Raji (cell line): ENCODE results near the gene DLK2.

Experiments
- POLR2A ChIP-seq: IDR thresholded peaks from 2 replicates; pipeline ENCODE4 v1.6.1; 2011; ENCODE audit warnings: low read depth, low read length, control low read depth; ENCODE audit not compliant: insufficient read depth

The DLK2 gene, protein sequence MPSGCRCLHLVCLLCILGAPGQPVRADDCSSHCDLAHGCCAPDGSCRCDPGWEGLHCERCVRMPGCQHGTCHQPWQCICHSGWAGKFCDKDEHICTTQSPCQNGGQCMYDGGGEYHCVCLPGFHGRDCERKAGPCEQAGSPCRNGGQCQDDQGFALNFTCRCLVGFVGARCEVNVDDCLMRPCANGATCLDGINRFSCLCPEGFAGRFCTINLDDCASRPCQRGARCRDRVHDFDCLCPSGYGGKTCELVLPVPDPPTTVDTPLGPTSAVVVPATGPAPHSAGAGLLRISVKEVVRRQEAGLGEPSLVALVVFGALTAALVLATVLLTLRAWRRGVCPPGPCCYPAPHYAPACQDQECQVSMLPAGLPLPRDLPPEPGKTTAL

DNA sequence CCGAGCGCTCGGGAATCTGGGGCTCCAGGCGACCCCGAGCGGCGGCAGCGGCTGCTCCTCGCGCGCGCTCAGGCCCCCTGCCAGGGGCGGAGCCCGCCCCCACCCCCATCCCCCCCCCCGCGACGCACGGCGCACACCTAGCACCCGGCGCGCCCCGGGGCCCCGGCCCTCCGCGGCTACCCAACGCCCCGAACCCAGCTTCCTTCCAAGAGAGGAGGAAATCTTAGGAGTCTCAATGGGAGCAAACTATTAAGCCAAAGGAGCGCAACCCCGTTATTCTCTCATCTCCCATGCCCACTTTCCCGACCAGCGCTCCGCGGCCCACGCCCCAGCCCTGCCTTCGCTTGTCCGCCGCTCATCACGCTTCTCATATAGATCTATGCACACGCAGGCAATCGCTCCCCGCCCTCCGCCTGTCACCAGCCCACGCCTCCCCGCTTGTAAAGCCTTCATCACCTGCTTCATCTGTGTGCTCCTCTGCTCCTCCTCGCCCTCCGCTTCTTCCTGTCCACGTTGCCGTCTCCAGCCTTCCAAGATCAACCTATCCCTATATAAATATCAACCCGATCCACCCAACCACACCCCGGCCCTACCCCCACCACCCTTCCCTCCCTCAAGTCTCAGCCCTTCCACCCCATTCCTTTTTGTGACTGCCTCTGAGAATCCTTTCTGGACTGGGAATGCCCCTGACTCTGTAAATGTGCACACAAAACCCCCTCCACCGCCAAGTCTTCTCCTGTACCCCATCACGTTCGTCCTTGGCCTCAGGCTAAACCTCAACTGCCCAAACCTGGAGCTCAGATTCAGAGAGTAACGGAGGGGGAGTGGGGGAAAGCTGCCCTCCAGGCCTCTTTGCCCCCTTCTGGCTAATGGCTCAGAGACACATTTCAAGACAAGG lies at the start of gene DLK2:
DLK2 (minus strand) TSS at position 18 of the 898 bp plus-strand sequence. CDS start 723 bp downstream, outside the sequence.
- no peak for TF ChIP-seq POLR2A

DNA sequence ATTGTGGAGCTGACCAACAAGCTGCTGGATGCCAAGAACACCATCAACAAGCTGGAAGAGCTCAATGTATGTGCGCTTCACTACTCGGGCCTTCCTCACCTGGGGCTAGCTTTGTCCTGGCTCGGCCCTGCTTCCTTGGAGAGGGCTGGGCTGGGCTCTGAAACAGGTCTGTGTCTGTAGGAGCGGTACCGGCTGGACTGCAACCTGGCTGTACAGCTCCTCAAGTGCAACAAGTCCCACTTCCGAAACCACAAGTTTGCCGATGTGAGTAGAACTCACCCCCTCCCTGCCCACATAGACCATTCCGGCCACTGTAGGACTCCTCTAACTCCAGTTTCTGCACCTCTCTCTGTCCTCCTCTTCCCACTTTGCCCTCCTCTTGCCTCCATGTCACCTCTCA lies 48.1 kb upstream of the DLK2 start:
- no peak for TF ChIP-seq POLR2A

DNA sequence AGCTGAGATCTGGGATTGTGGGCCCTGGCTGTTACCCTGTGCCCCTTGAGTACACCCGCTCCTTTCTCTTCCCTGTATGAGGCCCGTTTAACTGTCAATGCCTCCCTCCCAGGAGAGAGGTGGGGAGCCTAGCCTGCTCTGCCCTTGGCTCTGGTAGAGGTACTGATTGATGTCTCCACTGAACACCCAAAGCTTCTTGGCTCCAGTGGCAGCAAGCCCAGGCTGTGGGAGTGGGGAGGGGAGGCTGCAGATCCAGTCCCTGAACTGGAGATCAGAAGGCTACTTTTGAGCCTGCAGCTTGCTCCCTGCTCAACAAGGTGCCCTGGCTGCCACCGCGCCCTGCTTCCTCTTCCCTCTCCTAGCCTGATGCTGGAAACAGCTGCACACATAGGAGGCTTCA lies 47.3 kb upstream of the DLK2 start:
- no peak for TF ChIP-seq POLR2A

DNA sequence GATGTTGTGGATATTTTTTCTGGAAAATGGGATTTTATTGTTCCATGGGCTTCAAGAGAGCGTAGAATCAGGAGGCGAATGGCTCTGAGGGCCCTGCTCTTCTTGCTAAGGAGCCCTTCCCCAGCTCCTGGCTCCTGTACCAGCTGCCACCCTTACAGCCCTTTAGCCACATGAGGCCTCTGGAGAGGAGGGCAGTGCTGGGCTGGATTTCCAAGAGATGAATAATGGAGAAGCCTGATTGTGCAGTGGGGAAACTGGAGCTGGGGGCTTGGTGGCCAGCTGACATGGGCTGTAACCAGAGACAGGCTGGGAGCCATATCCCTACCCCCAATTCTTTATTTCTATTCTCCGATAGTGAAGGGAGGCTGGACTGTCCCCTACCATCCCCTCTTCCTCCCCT lies 45.6 kb upstream of the DLK2 start:
- no peak for TF ChIP-seq POLR2A

DNA sequence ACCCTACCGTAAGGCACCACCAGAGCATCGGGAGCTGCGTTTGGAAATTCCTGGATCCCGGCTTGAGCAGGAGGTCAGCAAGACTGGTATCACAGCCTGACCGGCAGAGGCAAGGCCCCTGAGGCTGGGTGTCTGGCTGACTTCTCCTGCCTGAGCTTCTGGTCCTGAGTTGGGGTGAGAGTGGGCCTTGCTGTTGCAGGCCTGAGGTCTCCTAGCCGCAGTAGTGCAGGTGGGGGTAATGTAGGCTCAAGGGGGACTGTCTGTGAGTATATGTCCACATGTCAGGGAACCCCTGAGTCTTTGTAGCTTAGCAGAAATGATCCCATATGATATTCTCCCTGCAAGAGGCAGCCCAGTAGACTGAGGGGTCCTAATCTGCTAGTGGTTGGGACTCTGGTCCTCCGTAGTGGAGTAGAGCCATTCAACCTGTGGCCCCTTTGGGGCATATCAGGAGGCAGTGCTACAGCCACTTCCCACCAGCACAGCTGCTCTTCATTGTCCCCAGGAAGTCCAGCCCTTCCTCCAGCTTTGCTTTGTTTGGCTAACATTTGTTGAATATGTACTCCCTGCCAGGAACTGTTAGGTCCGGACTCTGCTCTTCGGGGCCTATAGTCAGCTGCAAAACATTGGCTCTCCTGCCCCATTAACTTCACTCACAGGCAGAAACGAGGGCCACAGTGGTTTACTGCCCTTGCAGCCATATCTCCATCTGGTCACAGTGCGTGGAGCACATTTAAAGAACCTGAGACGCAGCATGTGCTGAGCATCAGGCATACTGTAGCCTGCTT lies 43.9 kb upstream of the DLK2 start:
- TF ChIP-seq POLR2A: no peak

DNA sequence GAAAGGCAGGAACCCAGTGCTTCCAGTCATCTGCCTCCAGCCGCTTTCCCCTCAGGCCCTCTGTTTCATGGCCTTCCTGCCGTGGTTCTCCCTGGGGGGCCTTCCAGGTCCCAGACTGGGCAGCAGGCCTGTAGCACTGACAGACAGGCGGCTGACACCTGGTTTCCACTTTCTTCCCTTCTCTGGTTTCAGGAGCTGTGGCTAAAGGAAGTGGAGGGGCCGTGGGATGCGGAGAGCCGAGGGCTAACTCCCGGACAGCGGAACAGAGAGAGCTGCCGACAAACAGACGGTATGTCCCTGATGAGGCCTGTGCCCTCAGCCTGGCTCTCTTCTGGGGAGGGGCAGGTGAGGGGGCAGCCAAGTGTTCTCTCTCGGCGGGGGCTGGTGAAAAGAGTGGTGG lies 42.3 kb upstream of the DLK2 start:
- TF ChIP-seq POLR2A: no peak

DNA sequence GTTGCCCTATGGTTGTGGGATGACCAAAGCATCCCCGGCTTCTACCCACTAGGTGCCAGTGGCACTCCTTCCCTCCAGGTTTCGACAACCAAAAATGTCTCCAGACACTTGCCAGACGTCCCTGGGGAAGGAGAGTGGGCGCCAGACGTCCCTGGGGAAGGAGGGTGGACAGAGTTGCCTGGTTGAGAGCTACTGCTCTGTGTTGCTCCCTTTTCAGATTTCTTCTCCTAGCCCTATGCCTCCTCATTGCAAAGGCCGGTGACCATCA lies 41.7 kb upstream of the DLK2 start:
- TF ChIP-seq POLR2A: no peak

DNA sequence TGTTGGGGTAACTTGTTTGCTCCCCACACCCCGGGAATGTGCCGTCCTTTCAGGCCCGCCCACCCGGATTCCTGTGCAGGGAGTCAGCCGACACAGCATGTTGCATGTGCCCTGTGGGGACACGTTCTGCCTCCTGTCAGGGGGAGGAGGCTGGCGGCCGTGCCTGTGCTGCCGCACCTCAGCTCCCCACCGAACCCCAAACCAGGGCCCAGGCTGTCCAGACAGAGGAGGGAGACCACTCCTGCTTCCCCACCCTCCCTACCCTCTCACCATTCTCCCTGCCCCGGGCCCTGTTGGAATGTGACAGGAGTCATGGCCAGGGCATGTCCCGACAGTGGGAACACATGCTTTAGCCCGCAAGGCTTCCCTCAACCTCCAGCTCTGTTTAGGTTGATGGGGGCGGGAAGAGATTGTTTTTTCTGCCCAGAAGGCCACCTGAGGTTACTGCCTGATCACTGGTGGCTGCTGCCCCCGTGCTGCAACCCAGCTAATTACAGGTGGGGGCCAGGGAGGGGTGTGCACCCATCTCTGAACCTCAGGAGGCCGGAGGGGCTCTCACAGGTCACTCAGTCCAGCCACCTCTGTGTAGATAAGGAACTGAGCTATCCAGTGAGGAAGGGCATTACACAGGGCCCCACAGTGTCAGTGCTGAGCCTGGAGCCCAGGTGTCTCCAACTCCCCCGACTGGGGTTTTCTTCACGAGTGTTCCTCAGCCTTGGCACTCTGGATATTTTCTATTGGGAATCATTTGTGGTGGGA lies 41.2 kb upstream of the DLK2 start:
- no peak for TF ChIP-seq POLR2A

DNA sequence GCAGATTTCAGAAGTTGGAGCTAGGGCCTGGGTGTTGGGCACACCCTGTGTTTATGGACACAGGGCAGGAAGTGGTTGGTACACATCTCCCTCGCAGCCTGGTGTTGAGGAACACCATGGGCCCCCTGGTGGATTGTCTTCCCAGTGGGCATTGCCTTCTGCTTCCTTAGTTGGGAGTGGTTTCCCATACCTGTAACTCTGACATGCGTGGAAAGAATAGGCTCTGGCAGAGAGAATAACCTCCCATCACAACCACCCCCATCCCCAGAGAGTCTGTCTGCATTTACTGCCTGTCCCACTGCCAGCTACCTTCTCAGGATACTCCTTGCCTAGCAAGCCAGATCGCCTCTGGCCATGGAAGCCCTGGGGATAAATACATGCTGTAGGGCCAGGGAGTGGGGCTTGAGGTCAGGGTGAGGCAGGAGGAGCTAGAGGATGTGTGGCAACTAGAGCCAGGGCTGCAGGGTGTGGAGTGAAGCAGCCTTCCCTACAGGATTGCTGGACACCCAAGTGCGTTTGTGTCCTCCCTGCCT lies 40.1 kb upstream of the DLK2 start:
- no peak for TF ChIP-seq POLR2A

DNA sequence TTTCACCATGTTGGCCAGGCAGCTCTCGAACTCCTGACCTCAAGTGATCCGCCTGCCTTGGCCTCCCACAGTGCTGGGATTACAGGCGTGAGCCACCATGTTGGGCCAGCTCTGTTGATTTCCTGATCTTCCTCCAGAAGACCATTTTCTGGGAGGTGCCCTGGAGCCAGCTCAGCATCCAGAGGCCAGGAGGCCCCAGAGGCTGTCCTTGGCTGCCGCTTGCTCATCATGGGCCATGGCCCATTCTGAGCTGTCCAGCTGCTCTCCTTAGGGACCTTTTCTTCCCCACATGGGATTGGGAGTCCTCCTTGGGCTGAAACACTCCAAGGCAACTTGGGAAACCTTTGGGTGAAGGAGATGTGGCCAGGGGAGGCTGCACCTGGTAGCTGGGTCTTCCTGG lies 39.4 kb upstream of the DLK2 start:
- TF ChIP-seq POLR2A: no peak

DNA sequence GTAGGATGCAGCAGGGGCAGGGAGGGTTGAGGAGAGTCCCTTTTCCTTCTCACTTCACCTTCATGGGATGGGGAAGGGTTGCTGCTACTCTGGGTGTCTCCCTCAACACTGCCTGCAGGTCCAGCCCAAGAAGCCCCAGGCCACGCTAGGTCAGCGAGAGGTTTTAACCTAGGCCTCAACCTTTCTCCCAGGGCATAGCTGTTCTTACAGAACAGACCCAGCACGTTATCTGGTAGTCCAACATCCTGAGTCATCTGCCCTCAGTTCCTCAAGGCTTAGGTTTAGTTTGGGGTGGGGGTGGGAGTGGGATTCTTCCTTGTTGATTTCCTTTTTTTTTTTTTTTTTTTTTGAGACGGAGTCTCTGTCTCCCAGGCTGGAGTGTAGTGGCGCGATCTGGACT lies 39.0 kb upstream of the DLK2 start:
- no peak for TF ChIP-seq POLR2A

DNA sequence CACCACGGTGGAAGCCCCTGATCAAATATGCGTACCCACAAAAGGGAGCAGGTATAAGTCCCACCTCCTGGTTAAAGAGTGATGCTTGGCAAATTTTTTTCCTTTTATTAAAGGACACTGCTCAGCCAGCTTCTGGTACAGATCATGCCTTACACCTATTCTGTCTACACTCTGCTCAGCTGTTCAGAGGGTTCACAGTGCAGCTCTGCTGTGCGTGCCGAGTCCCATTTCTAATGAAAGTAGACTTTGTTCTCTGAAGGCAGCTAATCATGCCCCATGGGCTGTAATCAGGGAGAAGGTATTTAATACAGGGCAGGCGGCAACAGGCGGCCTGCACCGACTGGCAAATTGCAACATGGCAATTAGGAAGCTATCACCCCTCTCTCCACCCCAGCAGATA lies 38.5 kb upstream of the DLK2 start:
- TF ChIP-seq POLR2A: no peak

DNA sequence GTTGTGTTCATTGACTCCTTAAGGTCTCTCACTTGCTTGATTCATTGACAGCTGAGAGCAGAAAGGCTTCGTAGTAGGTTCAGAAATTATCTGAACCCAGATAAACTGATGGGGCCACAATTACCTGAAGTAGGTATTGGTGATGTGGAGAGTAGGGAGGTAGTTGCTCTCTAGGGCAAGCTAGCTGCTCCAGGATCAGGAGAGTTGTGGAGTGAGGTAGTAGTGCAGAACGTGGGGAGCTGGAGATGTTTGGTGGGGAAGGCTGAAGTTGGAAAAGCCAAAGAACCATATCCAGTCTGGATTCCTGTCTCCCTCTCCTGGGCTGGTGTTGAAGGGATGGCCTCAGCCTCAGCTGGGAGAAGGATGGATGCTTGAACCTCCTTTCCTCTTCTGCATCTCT lies 37.9 kb upstream of the DLK2 start:
- no peak for TF ChIP-seq POLR2A

DNA sequence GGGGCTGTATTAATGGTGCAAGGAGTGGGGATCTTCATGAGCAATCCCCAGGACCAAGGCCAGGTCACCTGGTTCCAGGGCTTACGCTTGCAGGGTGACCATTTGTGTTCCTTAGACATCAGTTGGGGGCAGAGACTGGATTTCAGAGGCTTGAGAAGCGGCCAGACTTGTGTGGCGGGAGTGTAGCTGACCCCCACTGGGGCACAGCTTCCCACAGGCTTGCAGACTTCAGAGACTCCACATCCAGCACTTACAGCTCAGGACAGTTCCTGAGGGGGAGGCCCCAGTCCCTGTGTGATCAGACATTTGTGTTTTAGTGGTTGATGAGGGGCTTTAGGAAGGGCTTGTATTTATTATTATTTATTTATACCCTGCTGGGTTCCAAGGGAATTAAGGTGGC lies 37.3 kb upstream of the DLK2 start:
- TF ChIP-seq POLR2A: no peak

DNA sequence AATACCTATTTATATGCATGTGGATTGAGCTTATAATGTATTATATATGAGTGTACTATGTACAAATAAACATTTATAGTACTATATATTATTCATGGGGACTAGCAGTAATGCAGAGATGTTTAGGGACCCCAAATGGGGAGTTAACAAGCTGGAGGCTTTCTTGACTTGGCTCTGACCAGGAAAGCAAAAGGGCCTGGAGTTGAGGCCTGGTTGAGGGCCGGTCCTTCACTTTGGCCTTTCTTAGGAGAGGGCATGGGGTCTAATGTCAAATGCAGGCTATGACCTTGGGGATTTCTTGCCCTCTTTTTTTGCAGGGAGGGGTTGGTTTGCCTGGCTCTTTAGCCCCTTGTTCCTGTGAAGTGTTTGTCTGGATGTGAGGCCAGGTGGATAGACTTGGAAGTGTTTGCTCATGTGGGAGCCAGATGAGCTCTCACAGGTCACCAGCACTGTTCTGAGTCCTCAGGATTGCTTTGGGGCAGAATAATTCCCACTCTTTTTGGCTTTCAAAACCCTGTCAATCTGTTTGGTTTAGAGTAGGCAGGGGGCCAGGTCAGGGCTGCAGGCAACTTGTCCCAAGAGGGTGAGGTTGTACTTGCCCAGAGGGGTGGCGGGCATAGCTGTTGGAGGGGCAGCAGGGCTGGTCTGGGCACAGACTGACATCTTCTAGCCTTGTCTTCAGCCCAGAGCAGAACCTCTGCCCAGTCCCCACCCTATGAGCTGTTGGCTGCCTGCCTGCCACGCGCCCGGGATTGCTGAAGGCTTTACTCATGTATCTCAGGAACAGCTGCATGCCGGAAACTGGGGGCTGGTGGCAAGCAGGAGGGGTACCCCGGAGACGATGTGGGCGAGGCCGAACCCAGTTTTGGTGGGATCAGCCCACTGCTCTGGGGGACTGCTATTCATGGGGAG lies 36.7 kb upstream of the DLK2 start:
- TF ChIP-seq POLR2A: no peak
